Islet of Langerhans (tissue), 1 donor: ENCODE data around the gene HEXIM2.
"Not testable (repeated sequence)": the region's sequence is repeated elsewhere in the genome, so short reads cannot be mapped to it uniquely, and the experiment has no call there.

Experiments used
- FAIRE-seq: peaks from one replicate; lab custom pipeline; 2011; peaks lifted over from hg19 to GRCh38; lab: Jason Lieb, UNC

Gene HEXIM2

GRCh38 chr17:45171338-45172231 is 9.9 kb downstream of the HEXIM2 start:
- no peak for FAIRE-seq

GRCh38 chr17:45172232-45172540 is 10.5 kb downstream of the HEXIM2 start:
- no peak for FAIRE-seq

- FAIRE-seq: no peak
Measured at GRCh38 chr17:45172541-45173286, 11.0 kb downstream of the HEXIM2 start.

GRCh38 chr17:45175759-45176115 is 14.1 kb downstream of the HEXIM2 start:
- FAIRE-seq: no peak

GRCh38 chr17:45177563-45177962 is 15.9 kb downstream of the HEXIM2 start:
- no peak for FAIRE-seq

- FAIRE-seq: no peak
Measured at GRCh38 chr17:45184144-45184543, 22.5 kb downstream of the HEXIM2 start.

- no peak for FAIRE-seq
Measured at GRCh38 chr17:45186801-45187354, 25.2 kb downstream of the HEXIM2 start.

- no peak for FAIRE-seq
Measured at GRCh38 chr17:45189009-45189408, 27.3 kb downstream of the HEXIM2 start.

GRCh38 chr17:45190503-45191255 is 29.0 kb downstream of the HEXIM2 start:
- FAIRE-seq: no peak

- no peak for FAIRE-seq
Measured at GRCh38 chr17:45195424-45195823, 33.7 kb downstream of the HEXIM2 start.

- no peak for FAIRE-seq
Measured at GRCh38 chr17:45197108-45197507, 35.4 kb downstream of the HEXIM2 start.

- no peak for FAIRE-seq
Measured at GRCh38 chr17:45197555-45198334, 36.1 kb downstream of the HEXIM2 start.

- no peak for FAIRE-seq
Measured at GRCh38 chr17:45200701-45201100, 39.0 kb downstream of the HEXIM2 start.

- no peak for FAIRE-seq
Measured at GRCh38 chr17:45201457-45201856, 39.8 kb downstream of the HEXIM2 start.

GRCh38 chr17:45201880-45202279 is 40.2 kb downstream of the HEXIM2 start:
- FAIRE-seq: not testable (repeated sequence)

GRCh38 chr17:45218895-45219661 is 57.4 kb downstream of the HEXIM2 start:
- FAIRE-seq: peak; percentile 87
